Thyroid gland (tissue), 4 donors: ENCODE measurements around the gene B3GNT7.

Source experiments
- CTCF ChIP-seq, 6 experiments: fragments of 200-600 bp in 3 of 6; fragments of 450-650 bp in 3 of 6; sonication (generic) in 3 of 6; IDR thresholded peaks; one replicate each; pipeline ENCODE4 v1.5.1; 2016 to 2019; ENCODE audit warnings: antibody characterized with exemption in 6 of 6, mild to moderate bottlenecking in 2 of 6, inconsistent platforms in 1 of 6, moderate library complexity in 1 of 6
- POLR2A ChIP-seq, 2 donors: fragments of 450-650 bp; IDR thresholded peaks; one replicate each; pipeline ENCODE4 v1.6.1; 2017; ENCODE audit warnings: antibody characterized with exemption in 2 of 2, mild to moderate bottlenecking in 2 of 2, moderate library complexity in 1 of 2

- TF ChIP-seq POLR2A (IDR thresholded peaks at IDR 0.05) (no peak), CTCF (IDR thresholded peaks at IDR 0.05) (no peak)
Measured at GRCh38 chr2:231395188-231396057, at the start of gene B3GNT7.
